ENCODE data around the gene GABARAP.

GRCh38 chr17:7224110-7224509 lies 18.1 kb downstream of the GABARAP start:
- TF ChIP-seq CTCF (IDR thresholded peaks at IDR 0.05) (no peak), EP300 (IDR thresholded peaks at IDR 0.05) (no peak), POLR2A (IDR thresholded peaks at IDR 0.05) (no peak)
